ENCODE data around the gene ERGIC1.

- no peak for TF ChIP-seq EZH2 (IDR thresholded peaks at IDR 0.05; ENCODE audit: borderline replicate concordance, insufficient read depth, low read length, poor library complexity, severe bottlenecking)
- no peak for TF ChIP-seq RAD21 (conservative IDR thresholded peaks at IDR 0.05)
- TF ChIP-seq, protein P1, sequence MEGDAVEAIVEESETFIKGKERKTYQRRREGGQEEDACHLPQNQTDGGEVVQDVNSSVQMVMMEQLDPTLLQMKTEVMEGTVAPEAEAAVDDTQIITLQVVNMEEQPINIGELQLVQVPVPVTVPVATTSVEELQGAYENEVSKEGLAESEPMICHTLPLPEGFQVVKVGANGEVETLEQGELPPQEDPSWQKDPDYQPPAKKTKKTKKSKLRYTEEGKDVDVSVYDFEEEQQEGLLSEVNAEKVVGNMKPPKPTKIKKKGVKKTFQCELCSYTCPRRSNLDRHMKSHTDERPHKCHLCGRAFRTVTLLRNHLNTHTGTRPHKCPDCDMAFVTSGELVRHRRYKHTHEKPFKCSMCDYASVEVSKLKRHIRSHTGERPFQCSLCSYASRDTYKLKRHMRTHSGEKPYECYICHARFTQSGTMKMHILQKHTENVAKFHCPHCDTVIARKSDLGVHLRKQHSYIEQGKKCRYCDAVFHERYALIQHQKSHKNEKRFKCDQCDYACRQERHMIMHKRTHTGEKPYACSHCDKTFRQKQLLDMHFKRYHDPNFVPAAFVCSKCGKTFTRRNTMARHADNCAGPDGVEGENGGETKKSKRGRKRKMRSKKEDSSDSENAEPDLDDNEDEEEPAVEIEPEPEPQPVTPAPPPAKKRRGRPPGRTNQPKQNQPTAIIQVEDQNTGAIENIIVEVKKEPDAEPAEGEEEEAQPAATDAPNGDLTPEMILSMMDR (IDR thresholded peaks at IDR 0.05; ENCODE audit: poor library complexity, severe bottlenecking): no peak
Measured at GRCh38 chr5:172805018-172805683, 28.9 kb upstream of the ERGIC1 start.
